ENCODE data around the gene GIPC2. TPM values are rescaled to one million over a fixed set of nuclear protein-coding genes. Genes with fewer than 3 reads are reported as not detected.
A peak's percentile ranks its signal among the peaks of the same experiment; 100 is the strongest.

GIPC2 gene
- total and polyA plus RNA-seq, 2 of the 4 experiments (the other 2 are of a cell fraction) = 0.07 to 0.18 TPM

- no peaks in the 10 kb centered on the region for H3K36me3 ChIP-seq (ENCODE audit: control insufficient read depth, insufficient read depth, low read length)
- H3K18ac ChIP-seq (ENCODE audit: low read depth, low read length) = peak within 1 kb of the TSS; percentile 91
- CTCF ChIA-PET = interaction anchor here (0.6 to 2.7 kb wide), 5 partner anchors 10 to 1014 kb away, joined by 3 to 7 read pairs (median 3); no protein-coding TSS in a partner anchor
- DNase-seq (peak; percentile 99), ATAC-seq (ENCODE audit: low read depth) (peak; percentile 93)
- peak within 1 kb of the TSS; percentile 46; the same call in 1 of the 2 replicates for H3K4ac ChIP-seq (ENCODE audit: low read depth, low read length)
- H2AK5ac ChIP-seq (ENCODE audit: low read depth, low read length) = no peak within 1 kb of the TSS
- H3K4me3 ChIP-seq (ENCODE audit: insufficient read depth, low read depth, low read length) = peak within 1 kb of the TSS; percentile 80
- 0% methylated on average over 5 of the region's 12 CpGs; no CpG with 5 or more reads in 1 of the 2 experiments for WGBS, 2 experiments (ENCODE audit: extremely low coverage in 2 of 2, insufficient read length in 1 of 2)
- H3K27me3 ChIP-seq (ENCODE audit: control insufficient read depth, insufficient read depth, low read length) = no peaks in the 10 kb centered on the region
- H3K79me1 ChIP-seq (ENCODE audit: low read depth in 1 of 2, low read length in 2 of 2) = peaks cover 0 to 20% of the 10 kb centered on the region in 2 experiments; a peak in 2 of 4 replicates
- intact Hi-C loops (cut with micrococcal nuclease) = loop anchor here (1.0 kb wide), 3 partner anchors 26 to 109 kb away; partner anchors contain the start of gene FUBP1
- in situ Hi-C loops (cut with MboI; ENCODE audit: low sequenced_read_pairs) = no loop called here
- H2AFZ ChIP-seq (replicated peaks; ENCODE audit: low read length, poor library complexity) = no peak within 1 kb of the TSS
- H2AK9ac ChIP-seq (replicated peaks; ENCODE audit: low read depth, low read length, poor library complexity) = no peak within 1 kb of the TSS
- H3K9me3 ChIP-seq (ENCODE audit: control insufficient read depth, insufficient read depth, low read length) = no peaks in the 10 kb centered on the region
- H2BK20ac ChIP-seq (ENCODE audit: low read depth, low read length) = no peak within 1 kb of the TSS; the same call in 1 of the 2 replicates
- peak within 1 kb of the TSS; percentile 19; the same call in 1 of the 2 replicates for H4K5ac ChIP-seq (ENCODE audit: low read depth, low read length)
- TSS peak; percentile 72 for BruUV-seq (replicated peaks)
- peaks cover 4% of the 10 kb centered on the region for H3K4me1 ChIP-seq (ENCODE audit: control insufficient read depth, insufficient read depth, low read length)
- H4K20me1 ChIP-seq (ENCODE audit: insufficient read depth, low read length) = peaks cover 3% of the 10 kb centered on the region; the same call in 1 of the 2 replicates
- H3K23ac ChIP-seq (ENCODE audit: low read depth, low read length) = peak within 1 kb of the TSS; percentile 47; the same call in 1 of the 2 replicates
- peak within 1 kb of the TSS; percentile 5; the same call in 1 of the 2 replicates for H3K14ac ChIP-seq (replicated peaks; ENCODE audit: low read depth, low read length)
- peak within 1 kb of the TSS; percentile 16; the same call in 1 of the 2 replicates for H4K91ac ChIP-seq (ENCODE audit: insufficient read depth, low read depth, low read length)
- peak within 1 kb of the TSS; percentile 73 for H3K56ac ChIP-seq (ENCODE audit: extremely low read depth, insufficient read depth, low read length)
- H4K8ac ChIP-seq (ENCODE audit: low read depth in 2 of 2, low read length in 2 of 2) = peak within 1 kb of the TSS in 1 of 2 experiments; percentile 64; a peak in 1 of 4 replicates
- dilution Hi-C loops (cut with HindIII; ENCODE audit: low sequenced_read_pairs, unreplicated experiment) = no loop called here
- H3K9me1 ChIP-seq (ENCODE audit: insufficient read depth, low read length) = no peaks in the 10 kb centered on the region
- peak within 1 kb of the TSS; percentile 90 for H3K9ac ChIP-seq (ENCODE audit: low read depth, low read length)
- no peak within 1 kb of the TSS for H2BK15ac ChIP-seq (ENCODE audit: low read depth, low read length)
- TF ChIP-seq BHLHE40 (IDR thresholded peaks at IDR 0.05; ENCODE audit: low read depth, low read length) = no peak
- TF ChIP-seq CHD1 (IDR thresholded peaks at IDR 0.05; ENCODE audit: low read depth, low read length) = 0 out of 2 replicates have a peak, but pooled peaks have one; percentile 86
- TF ChIP-seq MAFK (IDR thresholded peaks at IDR 0.05; ENCODE audit: low read depth, low read length) = no peak
- TF ChIP-seq FOS (IDR thresholded peaks at IDR 0.05; ENCODE audit: low read depth, low read length) = no peak
- TF ChIP-seq, protein P1, sequence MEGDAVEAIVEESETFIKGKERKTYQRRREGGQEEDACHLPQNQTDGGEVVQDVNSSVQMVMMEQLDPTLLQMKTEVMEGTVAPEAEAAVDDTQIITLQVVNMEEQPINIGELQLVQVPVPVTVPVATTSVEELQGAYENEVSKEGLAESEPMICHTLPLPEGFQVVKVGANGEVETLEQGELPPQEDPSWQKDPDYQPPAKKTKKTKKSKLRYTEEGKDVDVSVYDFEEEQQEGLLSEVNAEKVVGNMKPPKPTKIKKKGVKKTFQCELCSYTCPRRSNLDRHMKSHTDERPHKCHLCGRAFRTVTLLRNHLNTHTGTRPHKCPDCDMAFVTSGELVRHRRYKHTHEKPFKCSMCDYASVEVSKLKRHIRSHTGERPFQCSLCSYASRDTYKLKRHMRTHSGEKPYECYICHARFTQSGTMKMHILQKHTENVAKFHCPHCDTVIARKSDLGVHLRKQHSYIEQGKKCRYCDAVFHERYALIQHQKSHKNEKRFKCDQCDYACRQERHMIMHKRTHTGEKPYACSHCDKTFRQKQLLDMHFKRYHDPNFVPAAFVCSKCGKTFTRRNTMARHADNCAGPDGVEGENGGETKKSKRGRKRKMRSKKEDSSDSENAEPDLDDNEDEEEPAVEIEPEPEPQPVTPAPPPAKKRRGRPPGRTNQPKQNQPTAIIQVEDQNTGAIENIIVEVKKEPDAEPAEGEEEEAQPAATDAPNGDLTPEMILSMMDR (conservative IDR thresholded peaks at IDR 0.05; ENCODE audit: low read depth, low read length) = no peak
- peak; percentile 94 for TF ChIP-seq POLR2A (IDR thresholded peaks at IDR 0.05; ENCODE audit: low read depth, low read length)
- TF ChIP-seq, protein P2, sequence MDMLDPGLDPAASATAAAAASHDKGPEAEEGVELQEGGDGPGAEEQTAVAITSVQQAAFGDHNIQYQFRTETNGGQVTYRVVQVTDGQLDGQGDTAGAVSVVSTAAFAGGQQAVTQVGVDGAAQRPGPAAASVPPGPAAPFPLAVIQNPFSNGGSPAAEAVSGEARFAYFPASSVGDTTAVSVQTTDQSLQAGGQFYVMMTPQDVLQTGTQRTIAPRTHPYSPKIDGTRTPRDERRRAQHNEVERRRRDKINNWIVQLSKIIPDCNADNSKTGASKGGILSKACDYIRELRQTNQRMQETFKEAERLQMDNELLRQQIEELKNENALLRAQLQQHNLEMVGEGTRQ (IDR thresholded peaks at IDR 0.05; ENCODE audit: low read depth, low read length) = no peak
- TF ChIP-seq MXI1 (IDR thresholded peaks at IDR 0.05; ENCODE audit: borderline replicate concordance, low read depth, low read length) = 0 out of 2 replicates have a peak, but pooled peaks have one; percentile 35
- TF ChIP-seq RAD21 (IDR thresholded peaks at IDR 0.05; ENCODE audit: low read length) = peak; percentile 3; the same call in 1 of the 2 replicates
- 0 out of 2 replicates have a peak, but pooled peaks have one; percentile 1 for TF ChIP-seq SMC3 (IDR thresholded peaks at IDR 0.05; ENCODE audit: low read depth, low read length)
- peak within 1 kb of the TSS; percentile 98 for H3K4me2 ChIP-seq (ENCODE audit: low read depth, low read length)
- H2BK5ac ChIP-seq (ENCODE audit: low read depth, low read length, poor library complexity, severe bottlenecking) = peak within 1 kb of the TSS; percentile 100
- peak within 1 kb of the TSS; percentile 29; the same call in 1 of the 2 replicates for H2BK120ac ChIP-seq (ENCODE audit: low read depth, low read length)
- H3K27ac ChIP-seq (ENCODE audit: insufficient read depth, low read length) = peak within 1 kb of the TSS; percentile 85
- POLR2A ChIA-PET (ENCODE audit: unreplicated experiment) = interaction anchor here (0.5 to 2.1 kb wide), 7 partner anchors 19 to 342 kb away, joined by 3 to 9 read pairs (median 3); partner anchors contain the start of gene FUBP1
Measured at GRCh38 chr1:78004719-78005447, 40.9 kb upstream of the GIPC2 start, which contains the start of gene DNAJB4. TSS of gene DNAJB4 (plus strand) at chr1:78004939. CDS start at chr1:78005111, 172 bp downstream.

Measured in IMR-90 (cell line).